HL-60 (cell line): Measurements from ENCODE around the gene EIF1.

Experiments
- DNase-seq, 2 experiments: peaks; one replicate each; pipeline ENCODE4 v3.0.0-alpha.2; 2010 to 2020; ENCODE audit warnings: low read depth in 1 of 2, low spot score in 1 of 2
- H3K27ac ChIP-seq: fragments of 250-450 bp; sonication (Bioruptor Pico); replicated peaks from 2 replicates; pipeline ENCODE4 v1.5.1; 2020; ENCODE audit warnings: mild to moderate bottlenecking, moderate library complexity
- H3K27me3 ChIP-seq: fragments of 250-450 bp; sonication (Bioruptor Pico); 2 replicates; pipeline ENCODE4 v1.5.1; 2021; ENCODE audit warnings: mild to moderate bottlenecking, moderate library complexity; ENCODE audit not compliant: insufficient read depth, poor library complexity, severe bottlenecking
- H3K4me3 ChIP-seq: replicated peaks from 2 replicates; pipeline ENCODE4 v1.5.1; 2011; ENCODE audit warnings: mild to moderate bottlenecking, control low read depth, low read length; ENCODE audit not compliant: insufficient read depth
- CTCF ChIP-seq: IDR thresholded peaks from one replicate; pipeline ENCODE4 v1.5.1; 2011; ENCODE audit warnings: low read length, control low read depth, inconsistent platforms; ENCODE audit not compliant: insufficient read depth
- GABPA ChIP-seq: IDR thresholded peaks from 2 replicates; pipeline ENCODE4 v1.6.1; 2012; ENCODE audit warnings: low read depth
- POLR2AphosphoS5 ChIP-seq: IDR thresholded peaks from 2 replicates; pipeline ENCODE4 v1.6.1; 2012; ENCODE audit warnings: low read depth
- REST ChIP-seq: IDR thresholded peaks from 2 replicates; pipeline ENCODE4 v1.6.1; 2012; ENCODE audit warnings: low read depth; ENCODE audit not compliant: insufficient replicate concordance
- SPI1 ChIP-seq: IDR thresholded peaks from 2 replicates; pipeline ENCODE4 v1.6.1; 2012; ENCODE audit warnings: low read depth, mild to moderate bottlenecking, borderline replicate concordance

The EIF1 gene

GRCh38 chr17:41659427-41660212 is 29.1 kb upstream of the EIF1 start:
- TF ChIP-seq GABPA = no peak
- no peak for TF ChIP-seq SPI1
- TF ChIP-seq CTCF = no peak
- no peak for TF ChIP-seq POLR2AphosphoS5
- no peak for TF ChIP-seq REST
- H3K27ac ChIP-seq = no peak overlapping the region
- no peaks in the 10 kb centered on the region for H3K27me3 ChIP-seq
- no peak for DNase-seq
- H3K4me3 ChIP-seq = no peak overlapping the region

GRCh38 chr17:41660221-41660711 is 28.4 kb upstream of the EIF1 start:
- H3K27ac ChIP-seq = no peak overlapping the region
- TF ChIP-seq GABPA (no peak), SPI1 (no peak), REST (no peak), POLR2AphosphoS5 (no peak), CTCF (no peak)
- H3K27me3 ChIP-seq = no peaks in the 10 kb centered on the region
- DNase-seq = no peak
- no peak overlapping the region for H3K4me3 ChIP-seq

GRCh38 chr17:41663451-41664171 is 25.1 kb upstream of the EIF1 start:
- Histone ChIP-seq H3K27ac (no peak overlapping the region), H3K27me3 (no peaks in the 10 kb centered on the region), H3K4me3 (no peak overlapping the region)
- TF ChIP-seq SPI1 = no peak
- TF ChIP-seq CTCF = no peak
- TF ChIP-seq REST = no peak
- no peak for TF ChIP-seq POLR2AphosphoS5
- TF ChIP-seq GABPA = no peak
- DNase-seq = no peak
